Fibroblast of pulmonary artery (primary cell): ENCODE results near the gene UNC13C.
A peak's percentile ranks its signal among the peaks of the same experiment; 100 is the strongest.

Experiments
- DNase-seq: peaks from one replicate; pipeline ENCODE4 v3.0.0-alpha.2; 2010; ENCODE audit warnings: low read depth
- H3K4me3 ChIP-seq: replicated peaks from 2 replicates; pipeline ENCODE4 v1.5.1; 2011; ENCODE audit warnings: low read depth, mild to moderate bottlenecking, control low read depth, low read length, moderate library complexity
- TF ChIP-seq, protein P1 (sequence below): IDR thresholded peaks from 2 replicates; pipeline ENCODE4 v1.5.1; 2011; ENCODE audit warnings: mild to moderate bottlenecking, control low read depth, low read length, inconsistent platforms; ENCODE audit errors: missing control alignments

UNC13C gene

DNA sequence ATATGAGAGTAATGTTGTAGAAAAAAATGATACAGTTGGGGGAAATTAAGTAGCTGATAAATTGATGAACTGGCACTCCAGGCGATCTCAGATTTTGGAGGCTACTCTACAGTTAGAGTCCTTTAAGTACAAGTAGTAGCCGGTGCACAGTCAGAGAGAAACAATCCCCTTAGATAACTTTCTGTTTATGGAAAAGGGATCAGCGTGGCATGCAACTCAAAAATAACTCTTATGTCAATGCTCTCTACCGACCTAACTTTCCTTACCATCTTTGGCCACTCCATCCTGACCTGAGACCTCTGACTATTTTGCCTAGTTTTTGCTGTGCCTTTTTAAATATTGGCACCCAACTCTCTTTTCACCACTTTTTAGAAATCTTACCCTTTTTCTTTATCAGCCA, 299.6 kb downstream of the UNC13C start:
- no peak overlapping the region for H3K4me3 ChIP-seq
- TF ChIP-seq, protein P1, sequence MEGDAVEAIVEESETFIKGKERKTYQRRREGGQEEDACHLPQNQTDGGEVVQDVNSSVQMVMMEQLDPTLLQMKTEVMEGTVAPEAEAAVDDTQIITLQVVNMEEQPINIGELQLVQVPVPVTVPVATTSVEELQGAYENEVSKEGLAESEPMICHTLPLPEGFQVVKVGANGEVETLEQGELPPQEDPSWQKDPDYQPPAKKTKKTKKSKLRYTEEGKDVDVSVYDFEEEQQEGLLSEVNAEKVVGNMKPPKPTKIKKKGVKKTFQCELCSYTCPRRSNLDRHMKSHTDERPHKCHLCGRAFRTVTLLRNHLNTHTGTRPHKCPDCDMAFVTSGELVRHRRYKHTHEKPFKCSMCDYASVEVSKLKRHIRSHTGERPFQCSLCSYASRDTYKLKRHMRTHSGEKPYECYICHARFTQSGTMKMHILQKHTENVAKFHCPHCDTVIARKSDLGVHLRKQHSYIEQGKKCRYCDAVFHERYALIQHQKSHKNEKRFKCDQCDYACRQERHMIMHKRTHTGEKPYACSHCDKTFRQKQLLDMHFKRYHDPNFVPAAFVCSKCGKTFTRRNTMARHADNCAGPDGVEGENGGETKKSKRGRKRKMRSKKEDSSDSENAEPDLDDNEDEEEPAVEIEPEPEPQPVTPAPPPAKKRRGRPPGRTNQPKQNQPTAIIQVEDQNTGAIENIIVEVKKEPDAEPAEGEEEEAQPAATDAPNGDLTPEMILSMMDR: no peak
- no peak for DNase-seq

GRCh38 chr15:54280726-54281125, 302.5 kb downstream of the UNC13C start:
- H3K4me3 ChIP-seq: no peak overlapping the region
- TF ChIP-seq, protein P1: no peak
- no peak for DNase-seq

DNA sequence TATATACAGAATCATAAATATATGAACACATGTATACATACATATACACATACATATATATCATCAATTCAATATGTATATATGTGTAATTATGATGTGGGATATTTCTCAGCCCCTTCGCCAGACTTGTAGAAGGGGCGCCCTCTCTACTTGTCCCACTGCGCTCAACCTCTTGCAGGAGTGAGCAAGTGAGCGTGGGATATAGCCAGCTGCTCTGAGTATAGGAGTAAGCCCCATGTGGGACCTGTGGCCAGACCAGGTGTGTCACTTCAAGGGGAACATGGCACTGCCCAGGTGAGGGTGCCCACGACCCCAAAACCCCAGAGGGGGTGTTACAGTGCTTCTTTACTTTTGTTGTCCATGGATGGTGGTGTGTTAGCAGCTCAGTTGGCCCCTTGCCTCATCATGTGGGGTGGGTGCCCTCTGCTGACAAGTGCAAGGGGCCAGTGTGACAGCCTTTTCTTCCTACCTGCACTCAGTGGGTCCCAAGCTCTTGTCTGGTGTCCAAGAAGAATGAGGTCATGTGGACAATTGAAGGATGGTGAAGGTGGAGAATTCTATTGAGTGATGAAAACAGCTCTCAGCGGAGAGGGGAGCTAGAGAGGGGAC, 304.1 kb downstream of the UNC13C start:
- H3K4me3 ChIP-seq: no peak overlapping the region
- TF ChIP-seq, protein P1: no peak
- DNase-seq: no peak

GRCh38 chr15:54288049-54288448, 309.8 kb downstream of the UNC13C start:
- no peak for DNase-seq
- TF ChIP-seq, protein P1: no peak
- no peak overlapping the region for H3K4me3 ChIP-seq

- TF ChIP-seq, protein P1: no peak
- DNase-seq: no peak
- H3K4me3 ChIP-seq: no peak overlapping the region
Measured at GRCh38 chr15:54289590-54290136, 311.4 kb downstream of the UNC13C start.

- TF ChIP-seq, protein P1: no peak
- DNase-seq: no peak
- no peak overlapping the region for H3K4me3 ChIP-seq
Measured at GRCh38 chr15:54298396-54298795, 320.2 kb downstream of the UNC13C start.

DNA sequence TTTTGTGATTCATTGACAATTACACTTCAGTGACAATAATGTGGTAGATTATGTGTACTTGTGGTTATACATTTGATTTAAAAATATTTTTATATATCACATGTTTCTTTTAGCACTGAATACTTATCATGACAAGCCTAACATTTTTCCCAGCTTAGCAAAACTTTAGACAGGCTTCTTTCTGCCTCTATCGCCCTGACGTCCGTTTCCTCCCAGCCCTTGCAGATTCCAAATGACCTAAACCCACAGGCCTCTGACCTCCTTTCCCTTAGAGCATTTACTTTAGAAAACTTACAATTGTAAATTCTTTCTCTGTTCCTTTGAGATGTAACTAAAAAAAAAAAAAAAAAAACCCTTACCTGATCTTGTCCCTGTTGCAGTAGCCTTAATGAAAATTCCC, 326.1 kb downstream of the UNC13C start:
- DNase-seq: peak; percentile 43
- TF ChIP-seq, protein P1: no peak
- H3K4me3 ChIP-seq: no peak overlapping the region
